ENCODE measurements around the gene SPATC1L. TPM values are rescaled to one million over a fixed set of nuclear protein-coding genes. Genes with fewer than 3 reads are reported as not detected.

Gene SPATC1L
- total RNA-seq, 1 donor from 2014 or later: 10.9 TPM

DNA sequence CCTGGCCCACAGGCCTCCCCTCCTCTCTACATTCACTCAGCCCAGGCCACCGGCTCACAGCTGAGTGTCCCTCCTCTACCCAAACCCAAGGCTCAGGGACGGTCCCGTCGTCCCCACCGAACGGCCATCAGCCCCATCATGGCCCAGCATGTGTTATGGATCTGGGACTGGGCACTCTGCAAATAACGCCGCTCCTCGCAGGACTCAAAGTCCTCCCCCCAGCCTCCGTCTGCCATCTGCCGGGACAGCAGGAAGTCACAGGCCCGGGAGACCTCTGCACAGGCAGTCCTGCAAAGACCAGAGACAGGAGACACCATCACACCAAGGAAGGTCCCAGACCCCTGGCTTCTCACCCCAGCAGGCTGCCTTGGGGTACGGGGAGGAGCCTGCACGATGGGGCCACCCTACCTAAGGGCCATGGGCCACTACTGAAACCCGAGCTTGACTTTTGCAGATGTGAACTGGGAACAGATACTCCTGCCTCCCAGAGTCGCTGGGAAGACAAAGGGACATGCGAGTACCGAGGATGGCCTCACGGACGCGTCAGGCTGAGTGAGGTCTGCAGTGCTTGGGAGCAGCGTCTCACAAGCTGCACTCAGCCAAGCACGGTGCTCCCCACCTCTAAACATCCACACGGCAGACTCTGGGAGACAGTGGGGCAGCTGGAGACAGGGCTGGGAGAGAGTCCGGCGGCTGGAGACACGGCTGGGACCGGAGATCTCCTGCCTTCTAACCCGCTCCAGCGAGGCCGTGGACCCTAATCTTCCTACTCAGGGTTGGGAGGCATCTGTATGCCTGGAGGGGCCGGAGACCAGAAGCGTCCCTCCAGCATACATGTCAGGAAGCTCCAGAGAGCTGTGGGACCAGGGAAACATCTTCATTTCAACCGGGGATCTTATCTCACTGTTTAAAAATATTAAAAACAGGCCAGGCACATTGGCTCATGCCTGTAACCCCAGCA, 10.4 kb upstream of the SPATC1L start:
- H3K36me3 ChIP-seq (ENCODE audit: control insufficient read depth, insufficient read depth, low read length): peaks cover 6% of the 10 kb centered on the region

DNA sequence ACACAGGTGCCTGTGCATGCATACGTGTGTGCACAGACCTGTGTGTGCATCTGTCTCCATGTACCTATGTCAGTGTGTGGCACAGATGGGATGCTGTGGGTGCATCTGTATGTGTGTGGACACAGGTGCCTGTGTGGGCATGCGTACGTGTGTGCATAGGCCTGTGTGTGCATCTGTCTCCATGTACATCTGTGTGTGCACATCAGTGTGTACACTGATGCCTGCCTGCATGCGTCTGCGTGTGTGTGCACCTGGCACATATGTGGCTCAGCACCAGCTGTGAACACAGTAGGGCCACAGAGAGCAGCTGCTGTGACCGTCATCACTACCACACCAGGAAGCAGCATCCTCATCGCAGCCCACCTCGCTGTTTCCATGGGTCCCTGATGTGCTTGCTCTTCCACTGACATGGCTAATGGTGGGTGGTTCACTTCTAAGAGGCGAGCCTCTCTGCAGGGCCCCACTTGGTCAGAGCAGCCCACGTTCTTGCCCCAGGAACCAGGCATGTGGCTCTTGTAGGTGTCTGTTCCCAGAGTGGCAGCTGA, 9.6 kb upstream of the SPATC1L start:
- Histone ChIP-seq H3K27me3 (ENCODE audit: control insufficient read depth, insufficient read depth, low read length) (no peaks in the 10 kb centered on the region), H3K36me3 (ENCODE audit: control insufficient read depth, insufficient read depth, low read length) (peaks cover 6% of the 10 kb centered on the region), H3K4me3 (ENCODE audit: low read depth, low read length) (no peak overlapping the region)
- no peak for DNase-seq (ENCODE audit: low read depth)
- TF ChIP-seq, protein P1, sequence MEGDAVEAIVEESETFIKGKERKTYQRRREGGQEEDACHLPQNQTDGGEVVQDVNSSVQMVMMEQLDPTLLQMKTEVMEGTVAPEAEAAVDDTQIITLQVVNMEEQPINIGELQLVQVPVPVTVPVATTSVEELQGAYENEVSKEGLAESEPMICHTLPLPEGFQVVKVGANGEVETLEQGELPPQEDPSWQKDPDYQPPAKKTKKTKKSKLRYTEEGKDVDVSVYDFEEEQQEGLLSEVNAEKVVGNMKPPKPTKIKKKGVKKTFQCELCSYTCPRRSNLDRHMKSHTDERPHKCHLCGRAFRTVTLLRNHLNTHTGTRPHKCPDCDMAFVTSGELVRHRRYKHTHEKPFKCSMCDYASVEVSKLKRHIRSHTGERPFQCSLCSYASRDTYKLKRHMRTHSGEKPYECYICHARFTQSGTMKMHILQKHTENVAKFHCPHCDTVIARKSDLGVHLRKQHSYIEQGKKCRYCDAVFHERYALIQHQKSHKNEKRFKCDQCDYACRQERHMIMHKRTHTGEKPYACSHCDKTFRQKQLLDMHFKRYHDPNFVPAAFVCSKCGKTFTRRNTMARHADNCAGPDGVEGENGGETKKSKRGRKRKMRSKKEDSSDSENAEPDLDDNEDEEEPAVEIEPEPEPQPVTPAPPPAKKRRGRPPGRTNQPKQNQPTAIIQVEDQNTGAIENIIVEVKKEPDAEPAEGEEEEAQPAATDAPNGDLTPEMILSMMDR (IDR thresholded peaks at IDR 0.05; ENCODE audit: insufficient read depth, low read length, poor library complexity, severe bottlenecking): no peak

More for the DNA sequence above, 10.4 kb upstream of the SPATC1L start:
- Histone ChIP-seq H3K27me3 (ENCODE audit: control insufficient read depth, insufficient read depth, low read length) (no peaks in the 10 kb centered on the region), H3K4me3 (ENCODE audit: low read depth, low read length) (no peak overlapping the region)
- TF ChIP-seq, protein P1 (IDR thresholded peaks at IDR 0.05; ENCODE audit: insufficient read depth, low read length, poor library complexity, severe bottlenecking): no peak
- DNase-seq (ENCODE audit: low read depth): no peak

DNA sequence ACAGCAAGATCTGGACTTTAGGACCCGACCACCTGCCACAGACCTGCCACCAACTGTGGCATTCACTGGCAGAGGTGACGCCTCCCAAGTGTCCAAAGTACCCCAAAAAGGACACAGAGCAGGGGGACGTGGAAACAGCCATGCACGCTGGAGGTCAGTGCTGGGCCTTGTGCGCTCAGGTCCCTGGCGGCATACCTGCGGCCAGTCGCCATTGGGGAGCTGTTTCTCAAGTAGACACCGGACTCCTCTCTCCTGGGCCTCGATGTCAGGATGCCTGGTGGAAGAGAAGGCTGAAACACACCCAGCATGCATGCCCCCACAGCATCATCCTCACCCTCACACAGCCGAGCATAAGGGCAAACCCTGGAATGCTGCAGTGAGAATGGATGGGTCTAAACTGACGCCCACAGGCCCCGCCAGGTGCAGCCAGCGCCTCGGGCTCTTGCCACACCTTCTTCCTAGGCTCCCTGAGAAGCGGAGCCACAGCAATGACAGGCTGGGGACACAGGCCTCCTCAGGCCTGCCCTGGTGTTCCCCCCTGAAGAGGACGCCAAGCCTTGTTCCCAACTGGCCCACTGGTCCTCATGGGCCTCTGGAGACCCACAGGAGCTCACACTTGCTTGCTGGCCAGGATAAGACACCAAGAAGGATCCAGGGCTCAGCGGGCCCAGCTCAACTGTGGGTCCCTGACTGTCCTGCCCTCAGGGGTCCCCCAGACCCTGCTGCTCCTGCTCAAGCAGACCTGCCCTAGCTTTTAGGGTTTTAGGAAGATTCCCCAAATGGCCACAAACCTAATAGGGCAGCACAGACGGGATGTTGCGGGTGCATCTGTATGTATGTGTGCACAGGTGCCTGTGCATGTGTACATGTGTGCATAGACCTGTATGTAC, 7.7 kb upstream of the SPATC1L start:
- no peak for DNase-seq (ENCODE audit: low read depth)
- TF ChIP-seq, protein P1 (IDR thresholded peaks at IDR 0.05; ENCODE audit: insufficient read depth, low read length, poor library complexity, severe bottlenecking): no peak
- no peak overlapping the region for H3K4me3 ChIP-seq (ENCODE audit: low read depth, low read length)
- H3K27me3 ChIP-seq (ENCODE audit: control insufficient read depth, insufficient read depth, low read length): no peaks in the 10 kb centered on the region
- H3K36me3 ChIP-seq (ENCODE audit: control insufficient read depth, insufficient read depth, low read length): peaks cover 6% of the 10 kb centered on the region

DNA sequence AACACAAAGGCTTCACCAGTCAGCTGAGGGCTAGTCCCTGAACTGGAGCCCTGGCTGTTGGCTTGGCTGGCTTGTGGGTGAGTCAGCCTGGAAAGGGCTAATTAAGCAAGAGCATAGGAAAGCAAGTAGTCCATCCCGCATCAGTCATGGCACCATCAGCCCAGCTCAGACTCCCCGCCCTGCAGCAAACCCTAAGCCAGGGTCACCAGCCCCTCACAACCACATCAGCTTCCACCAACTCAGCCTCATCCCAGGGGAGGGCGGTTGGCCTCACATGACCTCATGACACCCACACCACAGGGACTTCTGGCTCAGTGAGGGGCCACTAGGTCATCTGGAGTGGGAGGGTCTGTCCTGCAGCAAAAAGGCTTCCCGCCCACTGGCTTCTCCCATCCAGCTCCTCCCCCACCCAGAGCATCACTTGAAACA, 7.0 kb upstream of the SPATC1L start:
- no peak overlapping the region for H3K4me3 ChIP-seq (ENCODE audit: low read depth, low read length)
- H3K36me3 ChIP-seq (ENCODE audit: control insufficient read depth, insufficient read depth, low read length): peaks cover 6% of the 10 kb centered on the region
- no peaks in the 10 kb centered on the region for H3K27me3 ChIP-seq (ENCODE audit: control insufficient read depth, insufficient read depth, low read length)
- TF ChIP-seq, protein P1 (IDR thresholded peaks at IDR 0.05; ENCODE audit: insufficient read depth, low read length, poor library complexity, severe bottlenecking): no peak
- DNase-seq (ENCODE audit: low read depth): peak; percentile 32

DNA sequence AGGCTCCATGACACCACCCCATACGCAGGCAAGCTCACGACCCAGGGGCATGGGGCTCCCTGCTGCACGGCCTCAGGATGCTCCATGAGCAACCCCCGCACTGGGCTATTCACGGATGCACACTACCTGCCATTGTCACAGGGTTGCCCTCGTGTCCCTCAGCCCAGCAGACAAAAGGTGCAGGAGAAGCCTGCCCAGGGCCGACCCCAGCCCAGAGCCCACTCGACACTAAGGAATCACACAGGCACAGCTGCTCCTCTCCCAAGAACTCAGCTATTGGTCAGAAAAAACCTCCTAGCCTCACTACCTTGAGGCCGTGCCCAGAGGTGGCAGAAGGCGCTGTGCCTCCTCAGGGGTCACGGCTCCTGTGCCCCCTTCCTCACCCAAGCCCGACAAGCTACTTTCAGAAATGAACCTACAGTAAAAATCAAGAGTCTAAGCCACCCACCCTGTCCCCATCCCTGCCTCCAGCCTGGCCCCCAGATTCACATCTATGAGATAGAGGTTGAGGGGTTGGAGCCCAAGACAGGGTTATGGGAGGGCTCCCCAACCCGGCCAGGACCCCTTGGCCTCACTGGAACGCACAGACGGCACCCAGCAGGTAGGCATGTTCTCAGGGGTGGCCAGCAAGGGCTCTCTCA, 6.4 kb upstream of the SPATC1L start:
- TF ChIP-seq, protein P1 (IDR thresholded peaks at IDR 0.05; ENCODE audit: insufficient read depth, low read length, poor library complexity, severe bottlenecking): no peak
- H3K36me3 ChIP-seq (ENCODE audit: control insufficient read depth, insufficient read depth, low read length): peaks cover 5% of the 10 kb centered on the region
- no peak overlapping the region for H3K4me3 ChIP-seq (ENCODE audit: low read depth, low read length)
- H3K27me3 ChIP-seq (ENCODE audit: control insufficient read depth, insufficient read depth, low read length): no peaks in the 10 kb centered on the region
- no peak for DNase-seq (ENCODE audit: low read depth)
